H9 (cell line): Measurements from ENCODE around the gene PRTFDC1. TPM values are rescaled to one million over a fixed set of nuclear protein-coding genes. Genes with fewer than 3 reads are reported as not detected.
A peak's percentile ranks its signal among the peaks of the same experiment; 100 is the strongest.

Experiments
- DNase-seq: peaks from one replicate; pipeline ENCODE4 v3.0.0-alpha.2; 2017
- H2AFZ ChIP-seq: one replicate; pipeline ENCODE4 v1.6.1; 2013; ENCODE audit warnings: mild to moderate bottlenecking, low read length, control low read depth, moderate library complexity
- H2AK5ac ChIP-seq: 2 replicates; pipeline ENCODE4 v1.6.1; 2013; ENCODE audit warnings: low read length, control low read depth, mixed read lengths; ENCODE audit not compliant: insufficient read length
- H2BK120ac ChIP-seq: one replicate; pipeline ENCODE4 v1.6.1; 2013; ENCODE audit warnings: low read depth, mild to moderate bottlenecking, low read length, control low read depth, inconsistent platforms; ENCODE audit not compliant: poor library complexity, severe bottlenecking
- H2BK12ac ChIP-seq: 2 replicates; pipeline ENCODE4 v1.6.1; 2013; ENCODE audit warnings: low read length, control low read depth, mixed read lengths, low read depth; ENCODE audit not compliant: insufficient read length
- H2BK15ac ChIP-seq: 2 replicates; pipeline ENCODE4 v1.6.1; 2013; ENCODE audit warnings: low read depth, low read length, control low read depth
- H2BK20ac ChIP-seq: one replicate; pipeline ENCODE4 v1.6.1; 2013; ENCODE audit warnings: low read depth, mild to moderate bottlenecking, low read length, control low read depth, inconsistent platforms; ENCODE audit not compliant: poor library complexity, severe bottlenecking
- H2BK5ac ChIP-seq: 2 replicates; pipeline ENCODE4 v1.6.1; 2013; ENCODE audit warnings: low read length, control low read depth, mixed read lengths; ENCODE audit not compliant: insufficient read length
- H3K14ac ChIP-seq: 2 replicates; pipeline ENCODE4 v1.6.1; 2013; ENCODE audit warnings: low read length, control low read depth; ENCODE audit not compliant: insufficient read depth
- H3K18ac ChIP-seq: 2 replicates; pipeline ENCODE4 v1.6.1; 2013; ENCODE audit warnings: low read depth, mild to moderate bottlenecking, mixed read lengths, low read length, control low read depth; ENCODE audit not compliant: insufficient read length
- H3K23ac ChIP-seq: 2 replicates; pipeline ENCODE4 v1.6.1; 2013; ENCODE audit warnings: low read length, control low read depth, mixed read lengths, low read depth; ENCODE audit not compliant: insufficient read length
- H3K23me2 ChIP-seq: 2 replicates; pipeline ENCODE4 v1.6.1; 2013; ENCODE audit warnings: low read depth, mild to moderate bottlenecking, mixed read lengths, low read length, control low read depth; ENCODE audit not compliant: insufficient read length, poor library complexity, severe bottlenecking
- H3K27ac ChIP-seq: 2 replicates; pipeline ENCODE4 v1.5.1; 2013; ENCODE audit warnings: low read length, control low read depth, mixed read lengths, low read depth; ENCODE audit not compliant: insufficient read length
- H3K27me3 ChIP-seq: 2 replicates; pipeline ENCODE4 v1.6.1; 2013; ENCODE audit warnings: low read length, control low read depth, inconsistent platforms; ENCODE audit not compliant: insufficient read depth
- H3K4ac ChIP-seq: 2 replicates; pipeline ENCODE4 v1.6.1; 2013; ENCODE audit warnings: low read depth, mild to moderate bottlenecking, control low read depth, inconsistent platforms, low read length, moderate library complexity
- H3K4me1 ChIP-seq: 2 replicates; pipeline ENCODE4 v1.6.1; 2013; ENCODE audit warnings: low read length, control low read depth, inconsistent platforms; ENCODE audit not compliant: insufficient read depth
- H3K4me2 ChIP-seq: 2 replicates; pipeline ENCODE4 v1.6.1; 2013; ENCODE audit warnings: low read length, control low read depth, mixed read lengths; ENCODE audit not compliant: insufficient read length, insufficient read depth
- H3K56ac ChIP-seq: 2 replicates; pipeline ENCODE4 v1.6.1; 2013; ENCODE audit warnings: low read depth, mild to moderate bottlenecking, mixed read lengths, low read length, control low read depth; ENCODE audit not compliant: insufficient read length
- H3K79me1 ChIP-seq: 2 replicates; pipeline ENCODE4 v1.6.1; 2013; ENCODE audit warnings: low read depth, mild to moderate bottlenecking, moderate library complexity, low read length, control low read depth, inconsistent platforms; ENCODE audit not compliant: insufficient read depth, poor library complexity, severe bottlenecking
- H3K79me2 ChIP-seq: 2 replicates; pipeline ENCODE4 v1.6.1; 2013; ENCODE audit warnings: low read length, control low read depth, inconsistent platforms; ENCODE audit not compliant: insufficient read depth
- H3K9ac ChIP-seq: 2 replicates; pipeline ENCODE4 v1.6.1; 2013; ENCODE audit warnings: low read length, control low read depth, mixed read lengths; ENCODE audit not compliant: insufficient read length; ENCODE audit errors: extremely low read depth
- H3K9me3 ChIP-seq: one replicate; pipeline ENCODE4 v1.6.1; 2013; ENCODE audit warnings: low read depth, low read length, inconsistent platforms; ENCODE audit not compliant: control insufficient read depth
- H3T11ph ChIP-seq: one replicate; pipeline ENCODE4 v1.6.1; 2013; ENCODE audit warnings: mild to moderate bottlenecking, low read length, control low read depth, inconsistent platforms
- H4K20me1 ChIP-seq: one replicate; pipeline ENCODE4 v1.6.1; 2013; ENCODE audit not compliant: control insufficient read depth, insufficient read length, insufficient read depth
- H4K5ac ChIP-seq: 2 replicates; pipeline ENCODE4 v1.6.1; 2013; ENCODE audit warnings: low read depth, mild to moderate bottlenecking, mixed read lengths, low read length, control low read depth; ENCODE audit not compliant: insufficient read length
- H4K8ac ChIP-seq: replicated peaks from 2 replicates; pipeline ENCODE4 v1.6.1; 2013; ENCODE audit warnings: low read length, control low read depth, mixed read lengths, low read depth; ENCODE audit not compliant: insufficient read length
- H4K91ac ChIP-seq: 2 replicates; pipeline ENCODE4 v1.6.1; 2013; ENCODE audit warnings: low read depth, mild to moderate bottlenecking, moderate library complexity, mixed read lengths, low read length, control low read depth; ENCODE audit not compliant: insufficient read length
- H3K27ac Mint-ChIP-seq, 3 experiments: 2 replicates in 2 of 3; 3 replicates in 1 of 3; pipeline ENCODE4 v1.8.0; 2020 to 2021; ENCODE audit warnings: mixed read lengths in 3 of 3, mild to moderate bottlenecking in 1 of 3, moderate library complexity in 1 of 3
- H3K27me3 Mint-ChIP-seq: 2 replicates; pipeline ENCODE4 v1.8.0; 2021; ENCODE audit warnings: low read depth, mild to moderate bottlenecking, moderate library complexity, mixed read lengths
- H3K36me3 Mint-ChIP-seq, 3 experiments: 2 replicates in 2 of 3; 3 replicates in 1 of 3; pipeline ENCODE4 v1.8.0; 2020 to 2021; ENCODE audit warnings: low read depth in 3 of 3, mixed read lengths in 3 of 3; ENCODE audit not compliant: insufficient read depth in 1 of 3
- H3K4me1 Mint-ChIP-seq, 2 experiments: 2 replicates each; pipeline ENCODE4 v1.8.0; 2020; ENCODE audit warnings: mixed read lengths in 2 of 2
- H3K4me3 Mint-ChIP-seq, 2 experiments: 2 replicates in 1 of 2; 3 replicates in 1 of 2; pipeline ENCODE4 v1.8.0; 2020 to 2021; ENCODE audit warnings: mild to moderate bottlenecking in 2 of 2, mixed read lengths in 2 of 2, moderate library complexity in 1 of 2
- H3K9me3 Mint-ChIP-seq, 2 experiments: 2 replicates in 1 of 2; 3 replicates in 1 of 2; pipeline ENCODE4 v1.8.0; 2020; ENCODE audit warnings: mild to moderate bottlenecking in 2 of 2, mixed read lengths in 2 of 2, moderate library complexity in 1 of 2
- WGBS: extraction: QIAGEN DNeasy Blood & Tissue Kit; methylation state at CpG from one replicate; pipeline ENCODE4 v1.1.7; 2013; ENCODE audit warnings: missing lambda C conversion rate, low lambda C conversion rate, mixed read lengths; ENCODE audit not compliant: insufficient read length; ENCODE audit errors: extremely low coverage; 5-methylcytosine and 5-hydroxymethylcytosine counted together
- long read RNA-seq: library from polyadenylated mRNA; unstranded; transcript quantifications from one replicate; pipeline ENCODE4 v2.0.0, GENCODE V29; 2020
- total RNA-seq: library from RNA; stranded (reverse); gene quantifications from 2 replicates; pipeline ENCODE4 v1.2.1, GENCODE V29; 2021
- TF ChIP-seq, protein P1 (sequence below): fragments of 200-600 bp; sonication (generic); conservative IDR thresholded peaks from 3 replicates; pipeline ENCODE4 v1.8.0; 2021; ENCODE audit warnings: antibody characterized with exemption, mild to moderate bottlenecking

PRTFDC1 gene, protein sequence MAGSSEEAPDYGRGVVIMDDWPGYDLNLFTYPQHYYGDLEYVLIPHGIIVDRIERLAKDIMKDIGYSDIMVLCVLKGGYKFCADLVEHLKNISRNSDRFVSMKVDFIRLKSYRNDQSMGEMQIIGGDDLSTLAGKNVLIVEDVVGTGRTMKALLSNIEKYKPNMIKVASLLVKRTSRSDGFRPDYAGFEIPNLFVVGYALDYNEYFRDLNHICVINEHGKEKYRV
- total RNA-seq: 6.8 and 7.5 TPM in 2 replicates
- long read RNA-seq, partial matches to known transcripts: 0 of 1 reads
- long read RNA-seq, other reads (novel, unspliced or antisense): 1 of 1 reads

DNA sequence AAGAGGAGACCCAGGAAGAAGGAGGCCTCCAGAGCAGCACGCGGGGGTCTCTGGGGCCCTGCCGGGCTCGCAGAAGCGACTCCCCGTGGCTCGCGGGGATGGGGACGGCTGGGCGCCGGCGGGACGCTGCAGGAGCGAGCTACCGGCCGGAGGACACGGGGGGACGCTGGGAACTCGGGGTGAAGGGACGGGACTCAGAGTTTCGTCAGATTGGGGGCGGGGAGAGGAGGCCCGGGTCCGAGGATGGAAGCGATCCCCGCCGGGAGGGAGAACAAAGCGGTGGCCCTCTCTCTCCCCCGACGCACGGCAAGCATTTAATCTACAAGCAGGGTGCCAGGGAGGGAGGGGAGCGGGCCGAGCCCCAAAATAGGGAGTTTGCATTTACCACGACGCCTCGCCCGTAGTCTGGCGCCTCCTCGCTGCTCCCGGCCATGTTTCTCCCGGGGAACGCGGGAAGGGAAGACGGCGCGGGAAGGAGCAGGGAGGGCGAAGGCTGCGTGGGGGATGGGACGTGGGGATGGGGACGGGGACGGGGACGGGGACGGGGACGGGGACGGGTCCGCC lies at the start of gene PRTFDC1:
TSS of gene PRTFDC1 (minus strand) at position 464 of the 564 bp plus-strand sequence. CDS start at position 433, 31 bp downstream.
- no peak within 1 kb of the TSS for H2AFZ ChIP-seq

More for the DNA sequence above, at the start of gene PRTFDC1:
- Histone ChIP-seq H3K79me1 (no peaks in the 10 kb centered on the region), H2BK12ac (no peak within 1 kb of the TSS), H3K14ac (peak within 1 kb of the TSS; percentile 98), H3K4ac (peak within 1 kb of the TSS; percentile 22; the same call in 1 of the 2 replicates), H4K20me1 (no peaks in the 10 kb centered on the region), H3K27me3 (no peaks in the 10 kb centered on the region), H3T11ph (no peak within 1 kb of the TSS), H4K5ac (no peak within 1 kb of the TSS), H2AK5ac (no peak within 1 kb of the TSS), H4K8ac (no peak within 1 kb of the TSS), H3K9ac (peak within 1 kb of the TSS; percentile 88), H3K27ac (peak within 1 kb of the TSS; percentile 18), H3K4me2 (peak within 1 kb of the TSS; percentile 36), H2BK15ac (no peak within 1 kb of the TSS), H3K23ac (no peak within 1 kb of the TSS), H3K23me2 (peaks cover 13% of the 10 kb centered on the region), H3K79me2 (no peaks in the 10 kb centered on the region), H3K9me3 (no peaks in the 10 kb centered on the region), H3K4me1 (peaks cover 7% of the 10 kb centered on the region), H3K18ac (peak within 1 kb of the TSS; percentile 95), H2BK5ac (no peak within 1 kb of the TSS), H4K91ac (peak within 1 kb of the TSS; percentile 88), H3K56ac (no peak within 1 kb of the TSS), H2BK20ac (no peak within 1 kb of the TSS), H2BK120ac (peak within 1 kb of the TSS; percentile 62)
- H3K4me1 Mint-ChIP-seq: peaks cover 34 to 42% of the 10 kb centered on the region in 2 experiments
- no peaks in the 10 kb centered on the region; a peak in 3 of 5 replicates for H3K9me3 Mint-ChIP-seq
- H3K27ac Mint-ChIP-seq: peak within 1 kb of the TSS; percentile 95 to 97 (median 97)
- no CpG with 5 or more reads among the region's 56 CpGs for WGBS
- H3K36me3 Mint-ChIP-seq: peaks cover 0 to 2% (median 0%) of the 10 kb centered on the region in 3 experiments; a peak in 1 of 7 replicates
- DNase-seq: peak; percentile 55
- TF ChIP-seq, protein P1, sequence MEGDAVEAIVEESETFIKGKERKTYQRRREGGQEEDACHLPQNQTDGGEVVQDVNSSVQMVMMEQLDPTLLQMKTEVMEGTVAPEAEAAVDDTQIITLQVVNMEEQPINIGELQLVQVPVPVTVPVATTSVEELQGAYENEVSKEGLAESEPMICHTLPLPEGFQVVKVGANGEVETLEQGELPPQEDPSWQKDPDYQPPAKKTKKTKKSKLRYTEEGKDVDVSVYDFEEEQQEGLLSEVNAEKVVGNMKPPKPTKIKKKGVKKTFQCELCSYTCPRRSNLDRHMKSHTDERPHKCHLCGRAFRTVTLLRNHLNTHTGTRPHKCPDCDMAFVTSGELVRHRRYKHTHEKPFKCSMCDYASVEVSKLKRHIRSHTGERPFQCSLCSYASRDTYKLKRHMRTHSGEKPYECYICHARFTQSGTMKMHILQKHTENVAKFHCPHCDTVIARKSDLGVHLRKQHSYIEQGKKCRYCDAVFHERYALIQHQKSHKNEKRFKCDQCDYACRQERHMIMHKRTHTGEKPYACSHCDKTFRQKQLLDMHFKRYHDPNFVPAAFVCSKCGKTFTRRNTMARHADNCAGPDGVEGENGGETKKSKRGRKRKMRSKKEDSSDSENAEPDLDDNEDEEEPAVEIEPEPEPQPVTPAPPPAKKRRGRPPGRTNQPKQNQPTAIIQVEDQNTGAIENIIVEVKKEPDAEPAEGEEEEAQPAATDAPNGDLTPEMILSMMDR: no peak
- H3K27me3 Mint-ChIP-seq: no peaks in the 10 kb centered on the region
- peak within 1 kb of the TSS; percentile 84 to 91 for H3K4me3 Mint-ChIP-seq
